ENCODE measurements around the gene DCBLD1. TPM values are rescaled to one million over a fixed set of nuclear protein-coding genes. Genes with fewer than 3 reads are reported as not detected.

Gene DCBLD1
- total RNA-seq, 2 experiments from 2014 or later: 1.3 to 1.4 TPM

GRCh38 chr6:117494283-117494682 lies 11.8 kb downstream of the DCBLD1 start:
- intact Hi-C loops (cut with DNase I, micrococcal nuclease): no loop called here
- Histone ChIP-seq H3K4me1 (ENCODE audit: insufficient read depth, low read length) (no peaks in the 10 kb centered on the region), H3K27ac (ENCODE audit: low read depth in 1 of 2, low read length in 2 of 2) (no peak overlapping the region), H3K9me3 (ENCODE audit: control insufficient read depth in 1 of 2, insufficient read depth in 1 of 2, low read length in 2 of 2) (no peaks in the 10 kb centered on the region), H3K4me3 (ENCODE audit: low read length) (no peak overlapping the region), H3K36me3 (ENCODE audit: insufficient read depth, low read length) (no peaks in the 10 kb centered on the region), H3K27me3 (ENCODE audit: control insufficient read depth in 1 of 2, insufficient read depth in 2 of 2, low read length in 2 of 2) (no peaks in the 10 kb centered on the region)
- H3K36me3 Mint-ChIP-seq (ENCODE audit: low read depth): no peaks in the 10 kb centered on the region
- CTCF ChIA-PET: interaction anchor here (1.0 kb wide), 1 partner anchor 11 kb away, joined by 3 read pairs; no protein-coding TSS in a partner anchor
- no peak for DNase-seq
- no peaks in the 10 kb centered on the region for H3K27me3 Mint-ChIP-seq
- POLR2A ChIA-PET: interaction anchor here (1.5 kb wide), 1 partner anchor 11 kb away, joined by 4 read pairs; no protein-coding TSS in a partner anchor
- no peak overlapping the region for H3K27ac Mint-ChIP-seq
- no peaks in the 10 kb centered on the region for H3K4me1 Mint-ChIP-seq (ENCODE audit: low read depth)
- no peaks in the 10 kb centered on the region for H3K9me3 Mint-ChIP-seq
- TF ChIP-seq, protein P1, sequence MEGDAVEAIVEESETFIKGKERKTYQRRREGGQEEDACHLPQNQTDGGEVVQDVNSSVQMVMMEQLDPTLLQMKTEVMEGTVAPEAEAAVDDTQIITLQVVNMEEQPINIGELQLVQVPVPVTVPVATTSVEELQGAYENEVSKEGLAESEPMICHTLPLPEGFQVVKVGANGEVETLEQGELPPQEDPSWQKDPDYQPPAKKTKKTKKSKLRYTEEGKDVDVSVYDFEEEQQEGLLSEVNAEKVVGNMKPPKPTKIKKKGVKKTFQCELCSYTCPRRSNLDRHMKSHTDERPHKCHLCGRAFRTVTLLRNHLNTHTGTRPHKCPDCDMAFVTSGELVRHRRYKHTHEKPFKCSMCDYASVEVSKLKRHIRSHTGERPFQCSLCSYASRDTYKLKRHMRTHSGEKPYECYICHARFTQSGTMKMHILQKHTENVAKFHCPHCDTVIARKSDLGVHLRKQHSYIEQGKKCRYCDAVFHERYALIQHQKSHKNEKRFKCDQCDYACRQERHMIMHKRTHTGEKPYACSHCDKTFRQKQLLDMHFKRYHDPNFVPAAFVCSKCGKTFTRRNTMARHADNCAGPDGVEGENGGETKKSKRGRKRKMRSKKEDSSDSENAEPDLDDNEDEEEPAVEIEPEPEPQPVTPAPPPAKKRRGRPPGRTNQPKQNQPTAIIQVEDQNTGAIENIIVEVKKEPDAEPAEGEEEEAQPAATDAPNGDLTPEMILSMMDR (IDR thresholded peaks at IDR 0.05): no peak
- ATAC-seq (ENCODE audit: poor library complexity): no peak
- H3K4me3 Mint-ChIP-seq: no peak overlapping the region

GRCh38 chr6:117494694-117495318 lies 12.3 kb downstream of the DCBLD1 start:
- ATAC-seq (ENCODE audit: poor library complexity) (no peak), DNase-seq (no peak)
- H3K4me3 Mint-ChIP-seq: no peak overlapping the region
- Histone ChIP-seq H3K36me3 (ENCODE audit: insufficient read depth, low read length) (no peaks in the 10 kb centered on the region), H3K27me3 (ENCODE audit: control insufficient read depth in 1 of 2, insufficient read depth in 2 of 2, low read length in 2 of 2) (no peaks in the 10 kb centered on the region), H3K27ac (ENCODE audit: low read depth in 1 of 2, low read length in 2 of 2) (no peak overlapping the region), H3K9me3 (ENCODE audit: control insufficient read depth in 1 of 2, insufficient read depth in 1 of 2, low read length in 2 of 2) (no peaks in the 10 kb centered on the region), H3K4me1 (ENCODE audit: insufficient read depth, low read length) (no peaks in the 10 kb centered on the region), H3K4me3 (ENCODE audit: low read length) (no peak overlapping the region)
- POLR2A ChIA-PET: interaction anchor here (1.5 kb wide), 1 partner anchor 11 kb away, joined by 4 read pairs; no protein-coding TSS in a partner anchor
- intact Hi-C loops (cut with DNase I, micrococcal nuclease): no loop called here
- H3K27me3 Mint-ChIP-seq: no peaks in the 10 kb centered on the region
- H3K27ac Mint-ChIP-seq: no peak overlapping the region
- no peaks in the 10 kb centered on the region for H3K9me3 Mint-ChIP-seq
- TF ChIP-seq, protein P1 (IDR thresholded peaks at IDR 0.05): no peak
- no peaks in the 10 kb centered on the region for H3K36me3 Mint-ChIP-seq (ENCODE audit: low read depth)
- CTCF ChIA-PET: interaction anchor here (1.0 kb wide), 1 partner anchor 11 kb away, joined by 3 read pairs; no protein-coding TSS in a partner anchor
- no peaks in the 10 kb centered on the region for H3K4me1 Mint-ChIP-seq (ENCODE audit: low read depth)

GRCh38 chr6:117495425-117495824 lies 13.0 kb downstream of the DCBLD1 start:
- H3K4me3 ChIP-seq (ENCODE audit: low read length): no peak overlapping the region
- Mint-ChIP-seq H3K4me1 (ENCODE audit: low read depth) (no peaks in the 10 kb centered on the region), H3K27me3 (no peaks in the 10 kb centered on the region), H3K4me3 (no peak overlapping the region), H3K36me3 (ENCODE audit: low read depth) (no peaks in the 10 kb centered on the region), H3K27ac (no peak overlapping the region), H3K9me3 (no peaks in the 10 kb centered on the region)
- TF ChIP-seq, protein P1 (IDR thresholded peaks at IDR 0.05): no peak
- no peaks in the 10 kb centered on the region for H3K4me1 ChIP-seq (ENCODE audit: insufficient read depth, low read length)
- no peak for ATAC-seq (ENCODE audit: poor library complexity)
- H3K36me3 ChIP-seq (ENCODE audit: insufficient read depth, low read length): no peaks in the 10 kb centered on the region
- H3K27ac ChIP-seq (ENCODE audit: low read depth in 1 of 2, low read length in 2 of 2): no peak overlapping the region
- intact Hi-C loops (cut with DNase I, micrococcal nuclease): no loop called here
- no peak for DNase-seq
- no peaks in the 10 kb centered on the region for H3K9me3 ChIP-seq (ENCODE audit: control insufficient read depth in 1 of 2, insufficient read depth in 1 of 2, low read length in 2 of 2)
- ChIA-PET CTCF (no interaction called here), POLR2A (no interaction called here)
- H3K27me3 ChIP-seq (ENCODE audit: control insufficient read depth in 1 of 2, insufficient read depth in 2 of 2, low read length in 2 of 2): no peaks in the 10 kb centered on the region
